Hematopoietic multipotent progenitor cell treated with erythropoietin and hydrocortisone succinate and interleukin-3 and kit ligand, for 6 days (in vitro differentiated cells): ENCODE data around the gene RASA3.
"Not testable (repeated sequence)": the region's sequence is repeated elsewhere in the genome, so short reads cannot be mapped to it uniquely, and the experiment has no call there.

Experiments used
- DNase-seq: peaks from one replicate; pipeline ENCODE4 v3.0.0-alpha.2; 2015

The RASA3 gene, protein sequence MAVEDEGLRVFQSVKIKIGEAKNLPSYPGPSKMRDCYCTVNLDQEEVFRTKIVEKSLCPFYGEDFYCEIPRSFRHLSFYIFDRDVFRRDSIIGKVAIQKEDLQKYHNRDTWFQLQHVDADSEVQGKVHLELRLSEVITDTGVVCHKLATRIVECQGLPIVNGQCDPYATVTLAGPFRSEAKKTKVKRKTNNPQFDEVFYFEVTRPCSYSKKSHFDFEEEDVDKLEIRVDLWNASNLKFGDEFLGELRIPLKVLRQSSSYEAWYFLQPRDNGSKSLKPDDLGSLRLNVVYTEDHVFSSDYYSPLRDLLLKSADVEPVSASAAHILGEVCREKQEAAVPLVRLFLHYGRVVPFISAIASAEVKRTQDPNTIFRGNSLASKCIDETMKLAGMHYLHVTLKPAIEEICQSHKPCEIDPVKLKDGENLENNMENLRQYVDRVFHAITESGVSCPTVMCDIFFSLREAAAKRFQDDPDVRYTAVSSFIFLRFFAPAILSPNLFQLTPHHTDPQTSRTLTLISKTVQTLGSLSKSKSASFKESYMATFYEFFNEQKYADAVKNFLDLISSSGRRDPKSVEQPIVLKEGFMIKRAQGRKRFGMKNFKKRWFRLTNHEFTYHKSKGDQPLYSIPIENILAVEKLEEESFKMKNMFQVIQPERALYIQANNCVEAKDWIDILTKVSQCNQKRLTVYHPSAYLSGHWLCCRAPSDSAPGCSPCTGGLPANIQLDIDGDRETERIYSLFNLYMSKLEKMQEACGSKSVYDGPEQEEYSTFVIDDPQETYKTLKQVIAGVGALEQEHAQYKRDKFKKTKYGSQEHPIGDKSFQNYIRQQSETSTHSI

DNA sequence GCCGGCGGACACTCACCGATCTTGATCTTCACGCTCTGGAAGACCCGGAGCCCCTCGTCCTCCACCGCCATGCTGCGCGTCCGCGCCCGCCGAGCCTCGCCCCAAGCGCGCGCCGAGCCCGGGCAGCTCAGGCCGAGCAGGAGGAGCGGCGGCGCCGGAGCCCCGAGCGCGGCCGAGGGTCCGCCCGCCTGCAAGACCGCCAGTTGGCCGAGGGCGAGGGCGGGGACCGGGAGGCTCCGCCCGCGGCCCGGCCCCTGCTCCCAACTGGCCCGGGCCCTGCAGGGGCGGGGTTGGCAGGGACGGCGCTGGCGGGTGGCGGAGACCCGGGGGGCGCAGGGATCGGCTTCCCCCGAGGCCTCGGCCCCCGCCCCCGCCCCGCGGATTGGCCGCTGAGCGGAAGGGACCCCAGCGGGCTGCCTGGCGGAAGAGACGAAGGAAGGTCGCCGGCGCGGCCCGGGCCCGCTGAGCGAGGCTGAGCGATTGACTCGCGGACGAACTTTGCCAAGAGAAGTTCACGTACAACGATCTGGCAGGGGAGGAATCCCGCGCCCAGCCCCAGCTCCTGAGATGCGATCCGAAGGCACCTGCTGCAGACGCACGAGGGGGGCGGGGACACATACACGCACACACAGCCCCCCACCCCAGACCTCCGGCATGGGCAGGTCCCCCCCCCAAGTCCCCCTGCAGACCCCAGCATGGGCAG, at the start of gene RASA3:
RASA3 (minus strand) TSS at position 205 of the 703 bp plus-strand sequence; CDS start at position 71, 134 bp downstream.
- peak; percentile 91 for DNase-seq

DNA sequence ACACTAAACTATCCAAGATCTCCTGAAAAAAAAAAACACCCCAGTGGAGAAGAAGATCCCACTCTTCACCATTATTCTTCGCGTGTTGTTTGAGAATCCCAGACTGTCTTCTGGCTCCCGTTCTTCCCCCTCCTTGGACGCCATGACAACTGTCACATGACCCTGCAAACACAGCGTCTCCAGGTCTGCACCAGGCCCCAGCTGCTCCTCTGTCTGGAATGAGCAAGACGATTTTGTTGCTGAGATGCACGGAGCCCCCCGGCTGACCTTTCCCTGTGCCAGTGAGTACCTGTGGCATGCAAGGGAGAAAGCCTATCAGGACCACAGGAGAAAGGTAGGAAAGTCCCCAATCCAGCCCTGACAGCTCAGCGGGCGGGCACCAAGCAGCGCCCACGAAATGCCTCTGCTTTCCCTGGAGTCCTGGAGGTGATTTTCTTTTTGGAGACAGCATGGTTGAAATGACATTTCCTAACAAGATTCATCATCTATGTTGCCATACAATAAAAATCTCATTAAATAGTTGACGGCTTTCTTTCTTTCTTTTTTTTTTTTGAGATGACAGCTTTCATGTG, 46.8 kb upstream of the RASA3 start, which contains the start of gene CFAP97D2:
CFAP97D2 (plus strand) TSS at position 171 of the 572 bp plus-strand sequence; CDS start at position 245, 74 bp downstream.
- DNase-seq, result no peak

DNA sequence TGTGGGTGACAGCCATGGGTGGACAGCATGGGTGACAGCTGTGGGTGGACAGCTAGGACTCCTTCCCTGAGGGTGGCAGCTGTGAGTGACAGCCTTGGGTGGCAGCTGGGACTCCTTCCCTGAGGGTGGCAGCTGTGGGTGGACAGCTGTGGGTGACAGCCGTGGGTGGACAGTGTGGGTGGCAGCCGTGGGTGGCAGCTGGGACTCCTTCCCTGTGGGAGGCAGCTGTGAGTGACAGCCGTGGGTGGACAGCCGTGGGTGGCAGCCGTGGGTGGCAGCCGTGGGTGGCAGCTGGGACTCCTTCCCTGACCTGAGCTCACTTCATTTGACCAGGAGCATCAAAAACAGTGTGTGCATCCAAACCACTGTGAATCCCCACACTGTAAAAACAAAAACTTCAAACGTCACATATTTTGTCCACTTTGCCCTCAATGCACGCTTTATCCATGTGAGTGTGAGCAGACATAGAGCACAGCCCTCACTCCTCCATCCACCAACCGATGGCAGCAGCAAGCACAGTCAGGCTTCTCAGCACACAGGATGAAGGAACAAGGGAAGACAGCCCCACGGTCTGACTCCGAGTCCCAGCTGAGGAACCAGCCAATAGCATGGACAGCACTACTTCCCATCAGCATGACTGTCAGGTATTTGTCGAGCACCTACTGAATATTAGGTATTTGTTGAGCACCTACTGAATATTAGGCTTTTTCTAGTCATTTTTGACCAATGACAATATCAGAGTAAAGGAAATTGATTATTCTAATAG, 45.0 kb upstream of the RASA3 start:
- no peak for DNase-seq

DNA sequence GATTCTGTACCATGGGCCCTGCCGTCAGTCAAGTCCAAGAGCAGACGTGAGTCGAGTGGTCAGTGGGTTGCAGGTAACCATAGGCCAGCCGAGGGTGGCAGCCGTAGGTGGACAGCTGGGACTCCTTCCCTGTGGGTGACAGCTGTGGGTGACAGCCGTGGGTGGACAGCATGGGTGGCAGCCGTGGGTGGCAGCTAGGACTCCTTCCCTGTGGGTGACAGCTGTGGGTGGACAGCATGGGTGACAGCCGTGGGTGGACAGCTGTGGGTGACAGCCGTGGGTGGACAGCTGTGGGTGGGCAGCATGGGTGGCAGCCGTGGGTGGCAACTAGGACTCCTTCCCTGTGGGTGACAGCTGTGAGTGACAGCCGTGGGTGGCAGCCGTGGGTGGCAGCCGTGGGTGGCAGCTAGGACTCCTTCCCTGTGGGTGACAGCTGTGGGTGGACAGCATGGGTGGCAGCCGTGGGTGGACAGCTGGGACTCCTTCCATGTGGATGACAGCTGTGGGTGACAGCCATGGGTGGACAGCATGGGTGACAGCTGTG, 44.0 kb upstream of the RASA3 start:
- DNase-seq, result not testable (repeated sequence)

DNA sequence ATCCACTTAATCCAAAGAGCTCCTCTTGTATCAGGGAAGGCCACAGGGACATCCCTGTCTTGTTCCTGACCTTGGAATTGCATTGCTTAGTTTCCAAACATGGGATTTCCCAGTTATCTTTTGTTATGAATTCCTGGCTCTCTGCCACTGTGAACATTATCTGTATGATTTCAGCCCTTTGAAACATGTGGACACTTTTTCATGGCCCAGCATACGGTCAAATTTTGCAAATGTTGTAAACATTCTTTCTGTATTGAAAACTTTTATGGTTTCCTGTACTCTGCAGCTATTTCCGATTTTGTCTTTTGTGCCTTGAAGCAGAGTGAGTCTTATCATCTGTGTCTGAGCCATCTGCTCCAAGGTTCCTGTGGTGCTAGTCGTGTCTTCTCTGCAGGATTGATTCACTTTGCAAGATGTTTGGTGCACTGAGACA, 42.1 kb upstream of the RASA3 start:
- DNase-seq, result peak; percentile 56

DNA sequence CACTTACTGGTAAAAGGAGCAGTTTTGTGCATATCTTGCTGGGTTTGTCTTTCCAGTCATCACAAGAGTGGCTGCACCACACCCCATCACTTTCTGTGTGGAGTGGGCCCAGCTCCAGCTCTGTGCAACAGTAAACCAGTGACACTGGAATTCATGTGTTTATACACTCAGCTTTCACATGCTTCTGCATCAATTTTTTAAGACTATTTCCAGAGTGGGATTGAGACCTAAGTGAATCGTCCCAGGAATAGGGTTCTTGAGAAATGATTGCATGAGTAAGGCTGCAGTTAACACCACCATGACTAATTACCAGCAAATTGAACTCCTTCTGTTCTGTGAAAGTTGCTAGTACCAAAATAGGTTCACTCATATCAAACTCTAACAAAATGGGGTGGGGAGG, 41.3 kb upstream of the RASA3 start:
- no peak for DNase-seq

DNA sequence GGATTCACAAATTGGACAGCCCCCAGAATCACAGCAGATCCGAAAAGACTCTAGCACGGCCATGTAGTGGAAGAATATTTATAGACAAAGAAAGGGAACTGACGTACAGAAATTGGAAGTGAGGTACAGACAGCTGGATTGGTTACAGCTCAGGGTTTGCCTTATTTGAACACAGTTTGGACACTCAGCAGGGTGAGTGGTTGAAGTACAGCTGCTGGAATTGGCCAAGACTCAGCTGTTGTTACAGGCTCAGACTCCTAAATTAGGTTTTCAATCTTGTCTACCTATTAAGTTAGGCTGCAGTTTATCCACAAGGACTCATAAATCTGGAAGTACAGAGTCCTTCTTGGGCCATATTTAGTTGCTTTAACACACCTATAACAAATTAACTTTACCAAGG, 40.8 kb upstream of the RASA3 start:
- DNase-seq, result no peak

DNA sequence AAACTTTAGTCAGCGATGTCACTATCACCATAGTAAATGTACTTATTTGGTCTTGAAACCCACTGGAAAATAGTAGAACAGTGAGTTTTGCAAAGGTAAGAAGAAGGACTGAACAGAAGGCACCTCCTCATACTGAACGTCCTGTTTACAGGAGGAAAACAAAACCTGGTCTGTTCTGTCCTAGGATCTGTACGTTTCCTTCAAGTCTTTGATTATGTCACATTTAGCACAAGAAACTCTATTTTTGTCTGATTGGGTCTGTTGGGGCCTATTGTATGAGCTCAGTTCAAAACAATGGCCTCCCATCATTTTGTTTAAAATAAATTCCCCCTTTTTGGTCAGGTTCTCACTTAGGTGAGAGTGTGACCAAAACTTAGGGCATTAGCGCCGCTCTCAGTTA, 35.5 kb upstream of the RASA3 start:
- no peak for DNase-seq

DNA sequence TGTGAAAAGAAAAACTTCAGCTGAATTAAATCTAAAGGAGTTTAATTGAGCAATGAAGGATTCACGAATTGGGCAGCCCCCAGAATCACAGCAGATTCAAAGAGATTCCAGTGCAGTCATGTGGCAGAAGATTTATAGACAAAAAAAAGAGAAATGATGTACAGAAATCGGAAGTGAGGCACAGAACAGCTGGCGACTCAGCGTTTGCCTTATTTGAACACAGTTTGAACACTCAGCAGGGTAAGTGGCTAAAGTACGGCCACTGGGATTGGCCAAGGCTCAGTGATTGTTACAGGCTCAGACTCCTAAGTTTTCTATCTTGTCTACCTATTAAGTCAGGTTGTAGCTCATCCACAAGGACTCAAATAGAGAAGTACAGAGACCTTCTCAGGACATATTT, 35.0 kb upstream of the RASA3 start:
- DNase-seq, result no peak

DNA sequence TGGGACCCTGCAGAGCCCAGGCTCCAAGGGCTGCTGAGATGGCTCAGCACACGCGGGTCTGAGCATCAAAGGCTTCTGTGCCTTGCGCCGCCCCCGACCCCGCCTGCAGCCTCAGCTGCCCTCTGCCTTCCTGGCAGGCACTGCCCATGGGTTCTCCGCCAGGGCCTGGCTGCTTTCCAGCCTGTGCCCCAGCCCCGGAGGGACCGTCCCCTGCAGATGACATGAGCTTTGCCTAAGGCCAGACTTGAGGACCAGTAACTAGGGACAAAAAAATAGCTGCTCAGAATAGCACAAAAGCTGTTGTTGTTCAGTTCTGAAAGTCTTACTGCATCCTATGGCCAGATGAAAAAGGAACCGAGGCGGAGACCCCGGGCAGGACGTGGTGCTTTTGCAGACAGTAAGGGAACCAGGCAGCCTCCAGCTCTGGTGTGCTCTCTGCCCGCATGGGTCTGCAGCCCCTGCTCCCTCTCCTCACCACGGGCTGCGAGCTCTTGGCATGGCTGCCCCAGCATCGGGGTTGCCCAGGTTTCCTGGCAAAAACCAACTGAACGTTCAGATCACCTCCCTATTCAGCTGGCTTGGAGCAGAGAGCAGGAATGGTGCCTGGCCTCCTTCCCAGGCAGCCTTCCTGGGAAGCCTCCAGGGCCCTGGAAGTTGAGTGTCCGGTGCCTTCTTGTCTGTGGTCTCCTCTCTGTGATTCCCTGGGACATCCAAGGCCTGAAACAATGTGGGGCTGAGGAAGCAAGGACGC, 34.1 kb upstream of the RASA3 start:
- peak; percentile 33 for DNase-seq

DNA sequence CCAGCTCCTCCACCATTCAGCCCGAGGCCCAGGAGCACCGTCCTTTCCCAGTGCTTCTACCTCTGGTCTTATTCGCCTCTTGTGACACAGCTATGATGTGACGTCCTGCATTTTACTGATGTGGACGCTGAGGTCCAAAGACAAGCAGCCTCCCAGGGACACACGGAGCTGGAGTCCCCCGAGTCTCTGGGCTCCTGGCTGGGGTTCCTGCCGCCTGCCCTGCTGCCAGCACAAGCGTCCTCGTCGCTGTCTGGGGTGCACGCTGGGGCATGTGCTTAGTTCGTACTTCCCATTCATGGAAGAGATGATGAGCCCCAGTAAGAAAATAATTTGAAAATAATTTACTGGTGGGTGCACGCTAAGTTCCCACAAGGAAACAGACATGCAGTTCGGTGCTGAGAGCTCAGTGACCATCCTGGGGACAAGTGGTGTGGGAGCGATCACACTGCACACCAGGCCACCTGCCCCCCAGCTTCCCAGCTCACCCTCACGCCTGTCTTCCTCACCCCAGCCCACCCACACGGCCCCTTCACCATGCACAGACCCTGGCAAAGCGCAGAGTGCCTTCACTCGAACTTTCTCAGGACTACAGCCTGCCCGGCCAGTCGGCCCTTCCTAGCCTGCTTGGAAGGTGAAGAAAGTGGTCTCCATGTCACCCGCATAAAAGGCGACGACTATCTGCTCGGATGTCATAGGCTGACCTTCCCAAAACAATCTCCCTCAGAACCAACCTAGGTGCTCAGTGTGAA, 32.4 kb upstream of the RASA3 start:
- DNase-seq, result no peak

DNA sequence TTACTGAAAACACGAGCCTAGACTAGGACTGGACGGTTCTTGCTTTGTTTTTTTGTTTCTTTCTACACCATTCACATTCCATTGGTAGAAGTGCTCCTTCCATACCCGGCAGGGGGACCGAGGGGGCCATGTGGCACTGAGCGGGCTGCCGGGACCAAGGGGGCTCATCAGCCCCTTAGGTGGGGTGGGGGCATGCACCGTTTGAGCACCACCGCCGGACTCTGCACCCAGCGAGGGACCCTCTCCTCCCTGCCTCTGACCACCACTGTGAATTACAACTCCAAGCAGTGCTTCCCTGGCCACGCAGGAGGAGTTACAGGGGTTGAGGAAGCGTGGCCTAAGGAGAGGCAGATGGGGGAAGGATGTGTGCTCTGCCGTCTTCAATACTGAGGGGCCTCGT, 31.6 kb upstream of the RASA3 start:
- no peak for DNase-seq

DNA sequence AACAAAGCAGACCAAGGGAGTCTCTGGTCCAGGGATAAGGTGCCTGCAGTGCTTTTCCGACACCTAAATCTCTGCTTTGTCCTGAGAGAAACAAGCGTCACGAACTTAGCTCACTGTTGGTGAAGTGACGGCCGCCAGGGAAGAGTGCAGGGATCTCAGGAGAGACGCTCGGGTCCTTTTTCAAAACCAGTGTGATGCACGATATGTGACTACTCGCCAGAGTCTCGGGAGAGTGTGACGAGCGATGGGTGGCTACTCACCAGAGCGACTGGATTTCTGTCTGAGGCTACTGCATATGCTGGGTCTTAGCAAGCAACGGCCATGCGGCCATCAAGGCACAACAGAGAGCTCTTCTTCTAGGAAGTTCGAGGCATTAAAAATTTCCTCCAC, 30.1 kb upstream of the RASA3 start:
- no peak for DNase-seq

DNA sequence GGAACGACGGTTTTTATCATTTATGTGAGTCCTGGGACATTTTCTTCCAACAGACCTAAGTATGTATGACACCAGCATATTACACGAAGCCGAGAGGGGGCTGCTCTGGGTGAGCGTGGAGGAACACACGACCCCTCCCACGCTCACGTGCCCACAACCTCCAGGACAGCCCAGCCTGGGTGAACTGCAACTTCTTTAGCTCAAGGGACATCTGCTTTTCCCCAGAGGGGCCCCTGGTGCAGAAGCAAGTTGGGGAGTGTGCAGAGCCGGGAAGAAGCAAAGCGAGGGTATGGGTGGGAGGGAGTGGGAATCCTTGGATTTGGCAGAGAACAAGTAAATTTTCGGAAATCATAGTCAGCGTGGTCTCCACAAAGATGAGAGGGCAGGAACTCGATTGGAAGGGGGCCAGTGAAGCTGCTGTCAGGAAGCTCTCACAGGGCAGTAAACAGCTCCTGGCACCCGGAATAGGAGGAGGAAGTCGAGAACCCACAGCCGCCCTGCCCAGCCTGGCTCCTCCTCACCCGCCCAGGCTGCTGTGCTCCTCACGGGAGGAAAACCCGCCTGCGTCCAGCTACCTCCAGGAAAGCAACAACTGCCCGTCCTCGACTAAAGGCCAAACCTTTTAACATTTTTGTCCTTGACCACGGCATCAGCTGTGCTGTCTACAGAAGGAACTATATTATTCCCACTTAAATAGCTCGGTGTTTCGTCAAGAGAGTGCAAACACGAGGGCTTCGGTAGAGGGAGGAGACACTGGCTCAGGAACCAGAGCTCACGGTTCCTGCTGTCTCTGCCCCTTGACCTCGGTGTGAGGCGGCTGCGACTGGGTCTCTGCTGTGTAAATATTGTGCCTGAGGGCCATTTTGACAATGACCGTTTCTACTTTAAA, 29.5 kb upstream of the RASA3 start:
- peak; percentile 74 for DNase-seq

DNA sequence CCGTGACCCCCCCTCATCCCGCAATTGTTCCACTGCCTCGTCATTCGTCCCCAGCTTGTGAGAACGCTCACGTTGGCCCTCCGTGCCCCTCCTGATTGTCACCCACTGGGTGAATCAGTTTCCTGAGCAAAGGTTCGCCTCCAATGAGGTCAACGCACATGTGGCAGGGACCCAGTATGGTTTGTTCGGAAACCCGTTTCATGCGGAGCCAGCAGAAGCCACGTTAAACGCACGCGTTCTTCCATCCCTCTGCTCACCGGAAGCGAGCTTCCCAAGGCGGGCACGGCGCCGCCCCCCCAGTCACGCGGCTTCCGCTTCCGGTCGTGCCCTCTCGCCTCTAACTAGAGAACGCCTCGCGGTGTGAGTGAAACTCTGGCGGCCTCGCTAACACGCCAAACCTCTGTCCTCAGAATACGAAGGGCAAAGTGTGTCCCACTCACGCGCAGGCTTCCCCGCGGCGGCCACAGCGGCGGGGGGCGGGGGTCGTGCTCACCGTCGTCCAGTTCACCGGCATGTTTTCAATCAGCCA, 28.7 kb upstream of the RASA3 start:
- no peak for DNase-seq

DNA sequence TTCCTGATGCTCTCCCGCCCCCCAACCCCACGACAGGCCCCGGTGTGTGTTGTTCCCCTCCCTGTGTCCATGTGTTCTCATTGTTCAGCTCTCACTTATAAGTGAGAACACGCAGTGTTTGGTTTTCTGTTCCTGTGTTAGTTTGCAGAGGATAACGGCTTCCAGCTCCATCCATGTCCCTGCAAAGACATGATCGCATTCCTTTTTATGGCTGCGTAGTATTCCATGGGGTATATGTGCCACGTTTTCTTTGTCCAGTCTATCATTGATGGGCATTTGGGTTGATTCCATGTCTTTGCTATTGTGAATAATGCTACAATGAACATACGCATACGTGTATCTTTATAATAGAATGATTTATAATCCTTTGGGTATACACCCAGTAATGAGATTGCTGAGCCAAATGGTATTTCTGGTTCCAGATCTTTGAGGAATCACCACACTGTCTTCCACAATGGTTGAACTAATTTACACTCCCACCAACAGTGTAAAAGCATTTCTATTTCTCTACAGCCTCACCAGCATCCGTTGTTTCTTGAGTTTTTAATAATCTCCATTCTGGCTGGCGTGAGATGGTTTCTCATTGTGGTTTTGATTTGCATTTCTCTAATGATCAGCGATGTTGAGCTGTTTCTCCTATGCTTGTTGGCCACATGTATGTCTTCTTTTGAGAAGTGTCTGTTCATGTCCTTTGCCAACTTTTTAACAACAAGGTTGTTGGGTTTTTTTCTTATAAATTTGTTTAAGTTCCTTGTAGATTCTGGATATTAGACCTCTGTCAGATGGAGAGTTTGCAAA, 26.6 kb upstream of the RASA3 start:
- DNase-seq, result not testable (repeated sequence)

DNA sequence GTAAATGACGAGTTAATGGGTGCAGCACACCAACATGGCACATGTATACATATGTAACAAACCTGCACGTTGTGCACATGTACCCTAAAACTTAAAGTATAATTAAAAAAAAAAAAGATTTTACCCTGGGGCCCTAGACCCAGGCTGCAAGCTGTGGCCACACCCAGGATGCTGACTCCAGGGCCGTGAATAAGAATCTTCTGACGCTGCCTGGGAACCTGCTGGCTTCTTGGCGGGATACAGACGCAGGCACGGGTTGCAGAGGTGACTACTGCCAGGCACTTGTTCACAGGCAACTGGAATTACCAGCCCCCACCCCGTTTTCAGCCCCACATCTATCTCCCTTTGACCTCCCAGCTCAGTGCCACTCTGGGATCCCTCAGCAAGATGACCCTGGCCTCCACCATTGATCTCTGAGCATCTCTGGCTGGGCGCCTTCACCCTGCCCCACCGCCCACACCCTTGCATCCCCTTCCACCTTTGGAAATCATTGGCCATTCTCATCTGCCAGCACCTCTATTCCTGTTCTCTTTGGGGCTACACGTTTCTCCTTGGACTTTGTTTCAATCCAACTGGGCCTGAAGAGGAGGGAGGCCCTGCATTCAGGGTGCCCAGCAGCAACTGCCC, 25.6 kb upstream of the RASA3 start:
- no peak for DNase-seq
